BJ (cell line): Measurements from ENCODE around the gene ALOXE3. TPM values are rescaled to one million over a fixed set of nuclear protein-coding genes. Genes with fewer than 3 reads are reported as not detected.

ENCODE experiments used
- CTCF ChIA-PET: fragments of 350-600 bp; formaldehyde crosslinking; extraction: SDS; loops from one replicate; lab custom pipeline; 2021; ENCODE audit warnings: antibody characterized with exemption, inconsistent platforms; lab: Yijun Ruan, JAX
- POLR2A ChIA-PET: fragments of 300-600 bp; sonication (Branson Sonifier 250); formaldehyde crosslinking; extraction: SDS; loops from one replicate; lab custom pipeline; 2021; ENCODE audit warnings: antibody characterized with exemption; lab: Charles Lee
- DNase-seq: peaks from one replicate; pipeline ENCODE4 v3.0.0-alpha.2; 2011; ENCODE audit warnings: low read depth
- H3K27me3 ChIP-seq: 2 replicates; pipeline ENCODE4 v1.6.0; 2011; ENCODE audit warnings: low read length; ENCODE audit not compliant: control insufficient read depth, insufficient read depth
- H3K36me3 ChIP-seq: 2 replicates; pipeline ENCODE4 v1.5.1; 2011; ENCODE audit warnings: low read length; ENCODE audit not compliant: control insufficient read depth, insufficient read depth
- H3K4me3 ChIP-seq: 2 replicates; pipeline ENCODE4 v1.5.1; 2011; ENCODE audit warnings: low read depth, mild to moderate bottlenecking, control low read depth, low read length
- polyA plus RNA-seq: library from polyadenylated mRNA; depleted of rRNA; stranded (reverse); fragments of >200 nt; gene quantifications from 2 replicates; pipeline ENCODE4 v1.2.3, GENCODE V29; 2011
- TF ChIP-seq, protein P1 (sequence below): IDR thresholded peaks from 2 replicates; pipeline ENCODE4 v1.5.1; 2011; ENCODE audit warnings: low read depth, mild to moderate bottlenecking, control low read depth, inconsistent platforms, low read length, moderate library complexity; ENCODE audit not compliant: insufficient read depth

ALOXE3 gene
- polyA plus RNA-seq, 1 experiment: 0.10 TPM

DNA sequence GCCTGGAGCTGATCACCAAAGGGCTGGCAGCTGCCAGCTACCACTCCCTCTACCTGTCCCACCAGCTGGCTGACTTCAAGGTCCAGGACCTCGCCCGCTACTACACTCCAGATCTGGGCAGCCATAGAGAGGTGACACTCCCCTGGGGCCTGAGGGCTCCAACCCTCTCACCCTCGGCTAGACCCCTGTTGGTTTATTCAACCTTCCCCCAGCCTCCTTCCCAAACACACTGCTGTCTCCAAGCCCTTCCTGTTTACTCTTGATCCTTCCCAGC lies 48.8 kb downstream of the ALOXE3 start:
- TF ChIP-seq, protein P1, sequence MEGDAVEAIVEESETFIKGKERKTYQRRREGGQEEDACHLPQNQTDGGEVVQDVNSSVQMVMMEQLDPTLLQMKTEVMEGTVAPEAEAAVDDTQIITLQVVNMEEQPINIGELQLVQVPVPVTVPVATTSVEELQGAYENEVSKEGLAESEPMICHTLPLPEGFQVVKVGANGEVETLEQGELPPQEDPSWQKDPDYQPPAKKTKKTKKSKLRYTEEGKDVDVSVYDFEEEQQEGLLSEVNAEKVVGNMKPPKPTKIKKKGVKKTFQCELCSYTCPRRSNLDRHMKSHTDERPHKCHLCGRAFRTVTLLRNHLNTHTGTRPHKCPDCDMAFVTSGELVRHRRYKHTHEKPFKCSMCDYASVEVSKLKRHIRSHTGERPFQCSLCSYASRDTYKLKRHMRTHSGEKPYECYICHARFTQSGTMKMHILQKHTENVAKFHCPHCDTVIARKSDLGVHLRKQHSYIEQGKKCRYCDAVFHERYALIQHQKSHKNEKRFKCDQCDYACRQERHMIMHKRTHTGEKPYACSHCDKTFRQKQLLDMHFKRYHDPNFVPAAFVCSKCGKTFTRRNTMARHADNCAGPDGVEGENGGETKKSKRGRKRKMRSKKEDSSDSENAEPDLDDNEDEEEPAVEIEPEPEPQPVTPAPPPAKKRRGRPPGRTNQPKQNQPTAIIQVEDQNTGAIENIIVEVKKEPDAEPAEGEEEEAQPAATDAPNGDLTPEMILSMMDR: no peak
- no peak for DNase-seq
- no peaks in the 10 kb centered on the region for H3K36me3 ChIP-seq
- POLR2A ChIA-PET: no interaction called here
- CTCF ChIA-PET: interaction anchor here (0.8 to 4.7 kb wide), 7 partner anchors 9 to 227 kb away, joined by 3 to 39 read pairs (median 3); no protein-coding TSS in a partner anchor
- no peak overlapping the region for H3K4me3 ChIP-seq
- H3K27me3 ChIP-seq: peaks cover 52% of the 10 kb centered on the region

DNA sequence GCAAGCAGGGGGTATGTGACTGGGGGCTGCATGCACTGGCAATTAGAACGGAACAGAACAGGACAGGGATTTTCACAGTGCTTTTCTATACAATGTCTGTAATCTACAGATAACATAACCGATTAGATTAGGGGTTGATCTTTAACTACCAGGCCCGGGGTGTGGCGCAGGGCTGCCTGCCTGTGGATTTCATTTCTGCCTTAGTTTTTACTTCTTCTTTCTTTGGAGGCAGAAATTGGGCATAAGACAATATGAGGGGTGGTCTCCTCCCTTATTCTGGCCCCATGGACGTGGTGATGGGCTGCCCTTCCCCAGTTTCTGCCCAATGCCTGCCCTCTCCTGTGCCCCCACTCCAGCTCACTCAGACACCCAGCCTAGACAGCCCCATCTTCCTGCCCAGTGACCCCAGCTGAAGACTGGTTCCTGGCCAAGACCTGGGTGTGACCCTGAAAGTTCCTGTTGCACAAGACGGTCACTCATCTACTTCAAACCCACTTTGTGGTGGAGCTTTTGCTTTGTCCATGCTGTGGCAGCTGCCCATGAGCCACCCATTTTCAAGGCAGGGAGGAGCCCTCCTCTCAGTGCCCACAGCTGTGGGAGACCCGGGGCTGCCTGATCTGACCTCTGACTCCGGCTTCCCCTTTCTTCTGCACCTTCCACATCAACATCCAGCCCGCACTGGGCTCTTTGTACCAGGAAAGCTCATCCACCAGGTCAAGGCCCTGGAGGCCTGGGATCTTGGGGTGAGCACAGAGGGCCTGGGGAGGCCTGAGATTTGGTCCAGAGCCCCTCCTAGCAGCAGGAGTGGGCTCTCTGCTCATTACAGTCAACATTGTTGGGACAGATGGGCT lies 49.4 kb downstream of the ALOXE3 start:
- Histone ChIP-seq H3K36me3 (no peaks in the 10 kb centered on the region), H3K4me3 (no peak overlapping the region), H3K27me3 (peaks cover 50% of the 10 kb centered on the region)
- DNase-seq: no peak
- CTCF ChIA-PET: interaction anchor here (0.7 to 4.7 kb wide), 7 partner anchors 8 to 227 kb away, joined by 3 to 39 read pairs (median 3); no protein-coding TSS in a partner anchor
- TF ChIP-seq, protein P1: no peak
- POLR2A ChIA-PET: no interaction called here

DNA sequence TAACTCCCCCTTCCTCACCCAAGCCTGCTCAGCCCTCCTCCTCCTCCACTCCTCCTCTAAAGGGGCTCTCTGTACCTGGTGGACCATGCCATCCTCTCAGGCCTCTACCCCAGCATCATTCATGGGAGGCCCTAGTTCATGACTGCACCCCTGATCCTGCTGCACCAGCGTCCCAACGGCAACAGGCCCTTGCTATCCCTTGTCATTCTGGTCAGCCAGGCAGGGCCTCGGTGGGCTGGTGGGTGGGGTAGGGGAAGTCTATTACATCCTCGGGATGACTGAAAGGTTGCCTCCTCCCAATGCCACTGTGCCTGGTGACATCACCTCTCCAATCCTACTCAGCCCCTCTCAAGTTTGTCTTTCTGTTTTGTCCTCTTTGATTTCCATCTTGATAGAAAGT lies 50.5 kb downstream of the ALOXE3 start:
- no peaks in the 10 kb centered on the region for H3K36me3 ChIP-seq
- no peak for DNase-seq
- no peak overlapping the region for H3K4me3 ChIP-seq
- POLR2A ChIA-PET: no interaction called here
- peaks cover 47% of the 10 kb centered on the region for H3K27me3 ChIP-seq
- TF ChIP-seq, protein P1: no peak
- CTCF ChIA-PET: interaction anchor here (4.7 kb wide), 1 partner anchor 7 kb away, joined by 39 read pairs; no protein-coding TSS in a partner anchor

DNA sequence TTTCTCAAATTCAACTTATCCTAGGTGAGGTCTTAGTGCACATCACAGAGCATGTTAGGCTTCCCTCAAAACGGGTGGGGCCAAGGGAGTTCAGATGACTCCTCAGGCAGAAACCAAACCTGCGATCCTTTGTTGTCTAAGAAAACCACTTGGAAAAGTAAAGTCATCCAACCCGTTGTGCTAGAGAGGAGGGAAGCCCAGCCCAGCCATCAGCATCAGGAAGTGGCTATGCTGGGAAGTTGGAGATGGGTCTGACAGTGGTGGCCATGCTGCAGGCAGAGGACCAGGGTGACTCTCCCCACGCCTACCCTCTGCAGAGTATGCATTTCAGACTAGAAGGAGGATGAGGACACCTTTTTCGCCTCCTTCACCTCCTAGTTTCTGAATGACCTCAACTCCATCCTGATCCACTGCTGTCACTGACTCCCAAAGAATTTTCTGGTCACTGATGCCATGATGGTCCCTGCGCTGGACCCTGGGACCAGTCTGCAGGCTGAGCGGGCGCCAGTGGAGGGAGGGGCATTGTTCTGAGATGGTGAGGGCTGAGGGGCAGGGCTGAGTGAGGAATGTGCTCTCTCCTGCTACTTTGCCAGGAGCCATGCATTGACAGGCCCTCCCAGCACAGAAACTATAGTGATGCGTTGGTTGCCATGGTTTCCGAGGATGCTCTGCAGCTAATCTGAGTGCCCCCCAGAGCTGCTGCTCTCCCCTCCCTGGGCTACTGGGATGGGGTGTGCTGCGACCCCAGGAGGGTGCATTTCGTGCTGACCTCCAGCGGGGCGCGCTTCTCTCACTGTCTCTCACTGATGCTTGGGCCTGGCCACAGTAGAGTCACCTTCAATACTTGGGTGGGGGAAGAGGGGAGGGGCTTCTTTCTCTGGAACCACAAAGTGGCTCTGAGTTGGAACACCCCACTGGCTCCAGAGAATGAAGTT lies 51.2 kb downstream of the ALOXE3 start:
- Histone ChIP-seq H3K36me3 (no peaks in the 10 kb centered on the region), H3K27me3 (peaks cover 46% of the 10 kb centered on the region), H3K4me3 (no peak overlapping the region)
- POLR2A ChIA-PET: no interaction called here
- TF ChIP-seq, protein P1: no peak
- DNase-seq: no peak
- CTCF ChIA-PET: no interaction called here

DNA sequence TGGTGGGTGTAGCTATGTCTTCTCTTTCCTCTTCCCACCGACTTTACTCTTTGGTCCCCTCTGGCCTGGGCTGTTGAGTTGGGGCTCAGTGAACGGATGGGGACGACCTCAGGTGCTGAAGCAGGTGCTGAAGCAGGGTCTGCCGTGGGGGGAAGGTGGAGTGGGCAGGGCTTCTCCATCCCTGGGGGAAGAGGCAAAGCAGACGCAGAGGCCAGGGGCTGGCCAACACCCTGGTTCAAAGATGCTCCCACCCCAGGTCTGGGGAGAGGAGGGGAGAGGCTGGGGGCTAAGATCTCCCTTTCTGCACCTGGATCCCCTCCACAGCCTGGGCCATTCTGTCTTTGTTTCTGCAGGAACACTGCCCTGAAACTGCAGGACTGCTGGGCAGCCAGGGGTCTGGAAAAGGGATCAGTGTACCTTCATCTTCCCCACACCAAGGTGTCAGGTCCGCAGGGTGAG lies 53.7 kb downstream of the ALOXE3 start:
- Histone ChIP-seq H3K4me3 (no peak overlapping the region), H3K36me3 (no peaks in the 10 kb centered on the region), H3K27me3 (peaks cover 39% of the 10 kb centered on the region)
- DNase-seq: no peak
- ChIA-PET POLR2A (no interaction called here), CTCF (interaction anchor here (0.9 to 2.8 kb wide), 2 partner anchors 9 to 52 kb away, joined by 3 to 12 read pairs; no protein-coding TSS in a partner anchor)
- TF ChIP-seq, protein P1: no peak
